Endodermal cell (in vitro differentiated cells): Measurements from ENCODE around the gene CLOCK. TPM values are rescaled to one million over a fixed set of nuclear protein-coding genes. Genes with fewer than 3 reads are reported as not detected.

ENCODE experiments used
- DNase-seq: peaks from one replicate; pipeline ENCODE4 v3.0.0-alpha.2; 2017
- H3K27ac ChIP-seq: 2 replicates; pipeline ENCODE4 v1.5.1; 2013; ENCODE audit warnings: mild to moderate bottlenecking, low read depth, low read length, moderate library complexity
- H3K27me3 ChIP-seq: 2 replicates; pipeline ENCODE4 v1.6.1; 2013; ENCODE audit warnings: mild to moderate bottlenecking, low read length, moderate library complexity; ENCODE audit not compliant: insufficient read depth, control insufficient read depth, poor library complexity, severe bottlenecking
- H3K36me3 ChIP-seq: 2 replicates; pipeline ENCODE4 v1.7.0; 2013; ENCODE audit warnings: mild to moderate bottlenecking, low read length, moderate library complexity; ENCODE audit not compliant: control insufficient read depth, insufficient read depth
- H3K4me1 ChIP-seq: one replicate; pipeline ENCODE4 v1.7.0; 2013; ENCODE audit warnings: low read length; ENCODE audit not compliant: control insufficient read depth, insufficient read depth
- H3K4me3 ChIP-seq: 2 replicates; pipeline ENCODE4 v1.5.1; 2013; ENCODE audit warnings: mild to moderate bottlenecking, low read length, moderate library complexity
- H3K9ac ChIP-seq: 2 replicates; pipeline ENCODE4 v1.6.1; 2013; ENCODE audit warnings: mild to moderate bottlenecking, low read length, moderate library complexity; ENCODE audit not compliant: poor library complexity, severe bottlenecking; ENCODE audit errors: extremely low read depth
- H3K9me3 ChIP-seq: 2 replicates; pipeline ENCODE4 v1.6.1; 2013; ENCODE audit warnings: mild to moderate bottlenecking, low read length, moderate library complexity; ENCODE audit not compliant: control insufficient read depth
- H3K27ac Mint-ChIP-seq: 2 replicates; pipeline ENCODE4 v1.8.0; 2020; ENCODE audit warnings: mixed read lengths
- H3K27me3 Mint-ChIP-seq: 2 replicates; pipeline ENCODE4 v1.8.0; 2021; ENCODE audit warnings: mild to moderate bottlenecking, mixed read lengths; ENCODE audit not compliant: insufficient read depth
- H3K36me3 Mint-ChIP-seq: 2 replicates; pipeline ENCODE4 v1.8.0; 2020; ENCODE audit warnings: low read depth, mixed read lengths
- H3K4me1 Mint-ChIP-seq: 2 replicates; pipeline ENCODE4 v1.8.0; 2020; ENCODE audit warnings: mixed read lengths
- H3K4me3 Mint-ChIP-seq: 2 replicates; pipeline ENCODE4 v1.8.0; 2020; ENCODE audit warnings: mild to moderate bottlenecking, moderate library complexity, mixed read lengths
- H3K9me3 Mint-ChIP-seq: 2 replicates; pipeline ENCODE4 v1.8.0; 2020; ENCODE audit warnings: mild to moderate bottlenecking, mixed read lengths
- CTCF ChIP-seq: fragments of 200-600 bp; sonication (generic); conservative IDR thresholded peaks from 2 replicates; pipeline ENCODE4 v1.5.0; 2021; ENCODE audit warnings: antibody characterized with exemption, mild to moderate bottlenecking
- WGBS, 2 experiments: methylation state at CpG; one replicate each; pipeline versions ENCODE4 v1.1.5 to v1.1.7; 2013; ENCODE audit warnings: missing lambda C conversion rate in 2 of 2, mixed read lengths in 1 of 2; ENCODE audit not compliant: insufficient coverage in 1 of 2, insufficient read length in 1 of 2; 5-methylcytosine and 5-hydroxymethylcytosine counted together
- total RNA-seq, 2 donors: library from RNA; stranded (reverse); fragmentation: NEBNext Ultra II Directional in 1 of 2; extraction: Animal tissue kit (Norgen Biotek cat#: 25700) in 1 of 2; gene quantifications; 2 replicates in 1 of 2; 3 replicates in 1 of 2; pipeline ENCODE4 v1.2.1, GENCODE V29; 2021

The CLOCK gene
- total RNA-seq, 2 donors from 2014 or later, result 22.9 to 25.1 TPM

- Mint-ChIP-seq H3K27me3 (no peaks in the 10 kb centered on the region), H3K36me3 (no peaks in the 10 kb centered on the region), H3K4me3 (no peak overlapping the region), H3K4me1 (peaks cover 6% of the 10 kb centered on the region), H3K9me3 (no peaks in the 10 kb centered on the region), H3K27ac (no peak overlapping the region)
- Histone ChIP-seq H3K4me3 (no peak overlapping the region), H3K9ac (no peak overlapping the region), H3K27me3 (no peaks in the 10 kb centered on the region), H3K4me1 (peaks cover 4% of the 10 kb centered on the region), H3K9me3 (no peaks in the 10 kb centered on the region), H3K36me3 (no peaks in the 10 kb centered on the region), H3K27ac (no peak overlapping the region)
- 89 to 100% methylated on average over 1 to 7 of the region's 7 CpGs for WGBS, 2 experiments
- no peak for TF ChIP-seq CTCF
- DNase-seq, result no peak
These were observed 165.2 kb downstream of the CLOCK start for GRCh38 chr4:55381502-55381901.

- no peak for DNase-seq
- Mint-ChIP-seq H3K27ac (no peak overlapping the region), H3K4me3 (no peak overlapping the region), H3K27me3 (no peaks in the 10 kb centered on the region), H3K9me3 (no peaks in the 10 kb centered on the region), H3K4me1 (no peaks in the 10 kb centered on the region), H3K36me3 (no peaks in the 10 kb centered on the region)
- Histone ChIP-seq H3K9ac (no peak overlapping the region), H3K9me3 (no peaks in the 10 kb centered on the region), H3K4me1 (no peaks in the 10 kb centered on the region), H3K4me3 (no peak overlapping the region), H3K27ac (no peak overlapping the region), H3K36me3 (no peaks in the 10 kb centered on the region), H3K27me3 (no peaks in the 10 kb centered on the region)
- WGBS, 2 experiments, result 83 to 100% methylated on average over 1 to 2 of the region's 2 CpGs
- no peak for TF ChIP-seq CTCF
These were observed 166.1 kb downstream of the CLOCK start for GRCh38 chr4:55380576-55380975.

DNA sequence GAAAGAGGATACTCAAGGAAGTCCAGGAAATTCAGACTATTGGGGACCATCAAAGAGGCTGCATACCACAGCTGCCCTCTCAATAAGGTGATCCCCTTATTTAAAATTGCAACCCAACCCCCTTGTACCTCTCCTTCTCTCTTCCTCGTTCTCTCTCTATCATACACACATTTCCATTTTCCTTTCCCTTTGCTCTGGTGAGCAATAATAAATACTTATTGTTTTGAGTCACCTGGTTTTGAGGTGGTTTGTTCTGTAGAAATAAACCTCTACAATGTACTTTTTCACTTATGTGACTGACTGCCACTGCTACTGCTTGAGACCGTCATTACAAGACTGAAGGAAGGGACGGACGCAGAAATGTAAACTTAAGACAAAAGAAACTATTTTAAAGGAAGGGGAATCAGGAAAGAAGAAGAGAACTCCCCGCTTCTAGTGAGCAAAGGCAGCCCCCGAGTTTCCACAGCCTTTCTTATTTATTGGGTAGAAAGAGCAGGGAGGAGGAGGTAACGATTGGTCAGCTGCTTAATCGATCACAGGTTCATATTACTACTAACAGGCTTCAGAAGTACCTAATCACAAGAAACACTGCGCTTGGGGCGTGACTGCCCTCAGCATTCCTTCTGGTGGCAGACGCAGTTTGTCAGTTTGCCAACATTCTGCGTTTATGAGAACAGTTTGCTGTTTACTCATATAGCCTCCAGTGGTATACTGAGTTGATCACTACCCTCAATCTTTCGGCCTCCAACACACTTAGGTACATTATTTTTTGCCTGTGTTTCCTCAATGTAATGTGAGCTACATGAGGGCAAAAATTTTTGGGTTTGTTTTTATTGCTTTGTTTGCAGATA, 167.9 kb downstream of the CLOCK start:
- Mint-ChIP-seq H3K36me3 (no peaks in the 10 kb centered on the region), H3K9me3 (no peaks in the 10 kb centered on the region), H3K27me3 (no peaks in the 10 kb centered on the region), H3K27ac (no peak overlapping the region), H3K4me1 (no peaks in the 10 kb centered on the region), H3K4me3 (no peak overlapping the region)
- Histone ChIP-seq H3K36me3 (no peaks in the 10 kb centered on the region), H3K9ac (no peak overlapping the region), H3K9me3 (no peaks in the 10 kb centered on the region), H3K27me3 (no peaks in the 10 kb centered on the region), H3K4me1 (no peaks in the 10 kb centered on the region), H3K4me3 (no peak overlapping the region), H3K27ac (no peak overlapping the region)
- 94 to 98% methylated on average over 5 to 13 of the region's 13 CpGs for WGBS, 2 experiments
- DNase-seq, result no peak
- TF ChIP-seq CTCF, result no peak

Other genes starting within 250 kb of the CLOCK start
- gene SRD5A3, start 200.7 kb downstream of the CLOCK start, total RNA-seq, result 10 to 100 TPM; 34.5 to 37.1 TPM
- 100 to 1,000 TPM in 1 of 2 donors, 10 to 100 TPM in 1; 90.5 to 100 TPM for gene TMEM165, start 151.0 kb downstream of the CLOCK start, total RNA-seq
- not detected for gene PDCL2, start 45.3 kb upstream of the CLOCK start, total RNA-seq
- 10 to 100 TPM in 1 of 2 donors, 1 to 10 TPM in 1; 9.6 to 17.2 TPM for gene NMU, start 89.4 kb upstream of the CLOCK start, total RNA-seq